Gastroesophageal sphincter (tissue), 3 donors: ENCODE measurements around the gene RPP38.

Experiments
- CTCF ChIP-seq, 4 experiments: fragments of 200-600 bp in 2 of 4; fragments of 450-650 bp in 2 of 4; sonication (generic) in 1 of 4; IDR thresholded peaks; one replicate each; pipeline ENCODE4 v1.5.1; 2017 to 2019; ENCODE audit warnings: antibody characterized with exemption in 4 of 4, mild to moderate bottlenecking in 2 of 4, moderate library complexity in 2 of 4
- EP300 ChIP-seq: sonication (generic); formaldehyde crosslinking; IDR thresholded peaks from one replicate; pipeline ENCODE4 v1.6.1; 2017; ENCODE audit warnings: antibody characterized with exemption, mild to moderate bottlenecking
- POLR2A ChIP-seq, 2 donors: fragments of 450-650 bp; IDR thresholded peaks; one replicate each; pipeline ENCODE4 v1.6.1; 2017; ENCODE audit warnings: antibody characterized with exemption in 2 of 2, mild to moderate bottlenecking in 2 of 2, moderate library complexity in 1 of 2

- no peak for TF ChIP-seq POLR2A (IDR thresholded peaks at IDR 0.05)
- no peak for TF ChIP-seq CTCF (IDR thresholded peaks at IDR 0.05)
- no peak for TF ChIP-seq EP300
Observed at GRCh38 chr10:15058689-15059088, 38.5 kb upstream of the RPP38 start.
